ENCODE measurements around the gene SCAMP2.
A peak's percentile ranks its signal among the peaks of the same experiment; 100 is the strongest.

SCAMP2 gene

GRCh38 chr15:74816624-74817369 is 56.4 kb downstream of the SCAMP2 start:
- DNase-seq (ENCODE audit: low spot score) = no peak

GRCh38 chr15:74815961-74816360 is 57.2 kb downstream of the SCAMP2 start:
- no peak for DNase-seq (ENCODE audit: low spot score)

GRCh38 chr15:74815121-74815934 is 57.8 kb downstream of the SCAMP2 start:
- DNase-seq (ENCODE audit: low spot score) = no peak

GRCh38 chr15:74812533-74812932 is 60.6 kb downstream of the SCAMP2 start, which contains the start of gene LMAN1L:
LMAN1L (plus strand) TSS chr15:74812835; CDS start chr15:74812855, 20 bp downstream.
- no peak for DNase-seq (ENCODE audit: low spot score)

GRCh38 chr15:74809956-74810355 is 63.2 kb downstream of the SCAMP2 start:
- no peak for DNase-seq (ENCODE audit: low spot score)

- DNase-seq (ENCODE audit: low spot score) = no peak
These were observed 63.9 kb downstream of the SCAMP2 start for GRCh38 chr15:74809242-74809641.

- no peak for DNase-seq (ENCODE audit: low spot score)
These were observed 64.3 kb downstream of the SCAMP2 start for GRCh38 chr15:74808840-74809229.

- no peak for DNase-seq (ENCODE audit: low spot score)
These were observed 64.9 kb downstream of the SCAMP2 start for GRCh38 chr15:74808078-74808839.

GRCh38 chr15:74807282-74807681 is 65.9 kb downstream of the SCAMP2 start:
- DNase-seq (ENCODE audit: low spot score) = no peak

GRCh38 chr15:74804935-74805334 is 68.2 kb downstream of the SCAMP2 start:
- no peak for DNase-seq (ENCODE audit: low spot score)

GRCh38 chr15:74802862-74803447 is 70.2 kb downstream of the SCAMP2 start:
- DNase-seq (ENCODE audit: low spot score) = no peak

- DNase-seq (ENCODE audit: low spot score) = no peak
These were observed 70.9 kb downstream of the SCAMP2 start for GRCh38 chr15:74802290-74802689.

GRCh38 chr15:74801311-74801997 is 71.7 kb downstream of the SCAMP2 start:
- DNase-seq (ENCODE audit: low spot score) = no peak

GRCh38 chr15:74800559-74801094 is 72.5 kb downstream of the SCAMP2 start:
- DNase-seq (ENCODE audit: low spot score) = no peak

- peak; percentile 88 for DNase-seq (ENCODE audit: low spot score)
These were observed 73.2 kb downstream of the SCAMP2 start for GRCh38 chr15:74799856-74800558.

GRCh38 chr15:74799255-74799855 is 73.8 kb downstream of the SCAMP2 start:
- DNase-seq (ENCODE audit: low spot score) = no peak

GRCh38 chr15:74798388-74799254 is 74.5 kb downstream of the SCAMP2 start:
- DNase-seq (ENCODE audit: low spot score) = no peak

- DNase-seq (ENCODE audit: low spot score) = no peak
These were observed 77.1 kb downstream of the SCAMP2 start for GRCh38 chr15:74795966-74796625.

GRCh38 chr15:74794970-74795349 is 78.2 kb downstream of the SCAMP2 start:
- no peak for DNase-seq (ENCODE audit: low spot score)
